Measurements from ENCODE around the gene DPP9. TPM values are rescaled to one million over a fixed set of nuclear protein-coding genes. Genes with fewer than 3 reads are reported as not detected.
"Not testable (repeated sequence)": the region's sequence is repeated elsewhere in the genome, so short reads cannot be mapped to it uniquely, and the experiment has no call there.

DPP9 gene
- total RNA-seq, 3 donors from 2014 or later: 112 to 126 (median 120) TPM

- no peak for ATAC-seq
- H3K4me3 Mint-ChIP-seq: peak overlapping the region; percentile 98
- DNase-seq: no peak
- H3K27me3 Mint-ChIP-seq (ENCODE audit: low read depth): no peaks in the 10 kb centered on the region
- H3K9me3 Mint-ChIP-seq: no peaks in the 10 kb centered on the region
- H3K4me1 Mint-ChIP-seq (ENCODE audit: low read depth): peaks cover 25% of the 10 kb centered on the region
- peaks cover 10% of the 10 kb centered on the region for H3K36me3 Mint-ChIP-seq (ENCODE audit: insufficient read depth)
Measured at GRCh38 chr19:4722671-4723594, 709 bp downstream of the DPP9 start.

DNA sequence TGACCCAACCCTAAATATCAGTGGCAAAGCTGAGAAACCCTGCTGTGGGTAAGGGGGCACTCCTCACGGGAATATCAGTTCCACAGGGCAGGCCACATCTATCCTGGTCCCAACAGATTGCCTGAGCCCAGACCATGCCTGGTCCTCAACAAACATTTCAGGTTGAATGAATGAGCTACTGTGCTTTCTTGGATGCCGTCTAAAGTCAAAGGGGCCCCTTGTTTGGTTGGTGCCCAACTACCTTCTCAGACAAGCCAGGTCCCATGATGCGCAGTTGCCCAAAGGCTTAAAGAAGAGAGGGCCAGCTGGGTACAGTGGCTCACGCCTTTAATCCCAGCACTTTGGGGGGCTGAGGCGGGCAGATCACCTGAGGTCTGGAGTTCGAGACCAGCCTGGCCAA, 2.4 kb downstream of the DPP9 start:
- no peak for DNase-seq

GRCh38 chr19:4720037-4720700, 3.5 kb downstream of the DPP9 start:
- Mint-ChIP-seq H3K36me3 (ENCODE audit: insufficient read depth) (peaks cover 20% of the 10 kb centered on the region), H3K9me3 (no peaks in the 10 kb centered on the region), H3K4me1 (ENCODE audit: low read depth) (peaks cover 25% of the 10 kb centered on the region), H3K27me3 (ENCODE audit: low read depth) (no peaks in the 10 kb centered on the region), H3K4me3 (peak overlapping the region; percentile 11)
- ATAC-seq: no peak
- no peak for DNase-seq

More for the DNA sequence above, 2.4 kb downstream of the DPP9 start:
- Mint-ChIP-seq H3K9me3 (no peaks in the 10 kb centered on the region), H3K4me1 (ENCODE audit: low read depth) (peaks cover 25% of the 10 kb centered on the region), H3K4me3 (peak overlapping the region; percentile 98), H3K27me3 (ENCODE audit: low read depth) (no peaks in the 10 kb centered on the region), H3K36me3 (ENCODE audit: insufficient read depth) (peaks cover 14% of the 10 kb centered on the region)
- no peak for ATAC-seq

DNA sequence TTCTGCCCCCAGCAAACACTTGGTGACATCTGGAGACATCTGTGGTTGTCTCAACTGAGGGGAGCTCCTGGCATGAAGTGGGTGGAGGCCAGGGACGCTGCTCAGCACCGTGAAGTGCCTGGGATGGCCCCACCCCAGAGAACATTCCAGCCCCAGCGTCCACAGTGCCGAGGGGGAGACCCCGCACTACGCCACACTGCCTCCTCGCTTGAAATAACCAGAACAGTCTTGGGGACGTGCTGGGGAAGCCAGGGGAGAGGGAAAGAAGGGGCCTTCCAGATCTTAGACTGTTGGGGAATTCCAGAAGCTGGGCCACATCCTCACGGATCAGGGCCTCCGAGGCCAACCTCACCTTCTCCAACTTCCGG, 4.2 kb downstream of the DPP9 start:
- DNase-seq: no peak
- no peaks in the 10 kb centered on the region for H3K9me3 Mint-ChIP-seq
- peaks cover 20% of the 10 kb centered on the region for H3K4me1 Mint-ChIP-seq (ENCODE audit: low read depth)
- no peak overlapping the region for H3K4me3 Mint-ChIP-seq
- ATAC-seq: no peak
- peaks cover 23% of the 10 kb centered on the region for H3K36me3 Mint-ChIP-seq (ENCODE audit: insufficient read depth)
- no peaks in the 10 kb centered on the region for H3K27me3 Mint-ChIP-seq (ENCODE audit: low read depth)

- Mint-ChIP-seq H3K36me3 (ENCODE audit: insufficient read depth) (peaks cover 26% of the 10 kb centered on the region), H3K27me3 (ENCODE audit: low read depth) (no peaks in the 10 kb centered on the region), H3K9me3 (no peaks in the 10 kb centered on the region), H3K4me1 (ENCODE audit: low read depth) (peaks cover 19% of the 10 kb centered on the region), H3K4me3 (no peak overlapping the region)
- ATAC-seq (no peak), DNase-seq (no peak)
Measured at GRCh38 chr19:4717966-4718701, 5.5 kb downstream of the DPP9 start.

DNA sequence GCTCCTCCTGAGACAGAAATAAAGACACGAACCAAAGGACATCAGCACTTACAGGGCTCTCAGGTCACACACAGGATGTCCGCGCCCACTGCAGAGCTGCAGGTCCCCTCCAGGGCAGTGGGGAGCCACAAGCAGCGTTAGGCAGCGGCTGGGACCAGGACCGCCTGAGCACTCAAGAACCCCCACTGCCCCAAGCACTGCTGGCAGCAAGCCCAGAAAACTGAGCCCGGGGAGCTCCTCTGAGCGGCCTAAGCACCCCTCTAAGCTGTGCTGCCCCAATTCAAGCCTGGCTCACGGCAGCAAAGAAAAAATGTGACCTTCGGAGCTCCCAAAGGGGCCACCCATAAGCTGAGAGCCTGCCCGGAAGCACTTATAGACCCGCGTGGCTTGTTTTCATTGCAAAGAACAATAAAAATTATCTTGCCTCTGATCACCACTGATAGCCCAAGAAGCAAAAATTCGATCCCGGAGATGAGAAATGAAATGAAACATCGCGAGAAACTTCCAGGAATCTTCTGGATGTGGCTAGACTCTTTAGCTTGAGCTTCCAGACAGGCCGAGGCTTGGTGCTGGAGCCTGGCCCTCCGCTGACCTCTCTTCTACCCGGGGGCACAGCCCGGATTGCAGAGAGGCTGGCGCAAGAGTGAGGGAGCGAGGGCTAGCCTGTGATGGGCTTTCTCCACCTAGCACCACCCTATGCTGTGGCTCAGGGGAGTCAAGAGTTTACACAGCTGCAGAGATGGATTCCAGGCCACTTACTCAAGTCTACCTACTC, 6.3 kb downstream of the DPP9 start:
- H3K27me3 Mint-ChIP-seq (ENCODE audit: low read depth): no peaks in the 10 kb centered on the region
- DNase-seq: no peak
- H3K36me3 Mint-ChIP-seq (ENCODE audit: insufficient read depth): peaks cover 26% of the 10 kb centered on the region

DNA sequence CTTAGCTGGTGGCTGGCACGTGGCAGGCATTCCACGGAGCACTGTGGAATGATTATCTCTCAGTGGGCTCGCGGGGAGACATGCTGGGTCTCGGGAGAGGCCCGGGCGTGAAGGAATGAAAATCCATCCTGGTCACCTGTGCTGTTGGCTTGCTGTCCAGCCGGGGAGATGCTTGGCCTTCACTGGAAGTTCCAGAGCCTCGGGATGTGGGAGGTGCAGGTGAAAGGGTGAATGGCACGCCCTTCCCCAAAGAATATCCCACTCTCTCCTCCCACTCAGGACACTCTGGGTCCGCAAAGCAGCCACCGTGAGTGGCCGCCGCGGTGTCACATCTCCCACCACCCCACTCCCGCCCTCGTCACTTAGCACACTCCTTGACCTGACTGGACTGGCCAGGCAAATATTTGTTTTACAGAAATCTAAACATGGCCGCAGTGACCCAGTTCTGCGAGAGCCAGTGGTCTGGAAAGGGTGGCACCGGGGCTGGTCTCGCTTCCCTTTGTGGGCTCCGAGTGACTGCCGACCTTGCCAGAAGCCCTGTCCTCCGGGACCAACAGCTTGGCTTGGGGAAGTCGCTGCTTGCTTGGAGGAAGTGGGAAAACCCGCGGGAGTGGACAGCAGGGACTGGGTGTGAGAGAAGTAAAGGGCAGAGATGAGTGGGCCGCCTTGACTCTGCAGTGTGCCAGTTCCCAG, 8.0 kb downstream of the DPP9 start:
- Mint-ChIP-seq H3K36me3 (ENCODE audit: insufficient read depth) (peaks cover 30% of the 10 kb centered on the region), H3K4me3 (no peak overlapping the region), H3K4me1 (ENCODE audit: low read depth) (peaks cover 4% of the 10 kb centered on the region), H3K9me3 (no peaks in the 10 kb centered on the region), H3K27me3 (ENCODE audit: low read depth) (no peaks in the 10 kb centered on the region)
- DNase-seq: no peak
- no peak for ATAC-seq

More for the DNA sequence above, 6.3 kb downstream of the DPP9 start:
- Mint-ChIP-seq H3K4me3 (no peak overlapping the region), H3K4me1 (ENCODE audit: low read depth) (peaks cover 16% of the 10 kb centered on the region), H3K9me3 (no peaks in the 10 kb centered on the region)
- no peak for ATAC-seq

GRCh38 chr19:4715178-4715528, 8.5 kb downstream of the DPP9 start:
- H3K27me3 Mint-ChIP-seq (ENCODE audit: low read depth); H3K4me1 Mint-ChIP-seq (ENCODE audit: low read depth); DNase-seq; ATAC-seq; H3K4me3 Mint-ChIP-seq; H3K9me3 Mint-ChIP-seq: not testable (repeated sequence)
- peaks cover 25% of the 10 kb centered on the region for H3K36me3 Mint-ChIP-seq (ENCODE audit: insufficient read depth)

DNA sequence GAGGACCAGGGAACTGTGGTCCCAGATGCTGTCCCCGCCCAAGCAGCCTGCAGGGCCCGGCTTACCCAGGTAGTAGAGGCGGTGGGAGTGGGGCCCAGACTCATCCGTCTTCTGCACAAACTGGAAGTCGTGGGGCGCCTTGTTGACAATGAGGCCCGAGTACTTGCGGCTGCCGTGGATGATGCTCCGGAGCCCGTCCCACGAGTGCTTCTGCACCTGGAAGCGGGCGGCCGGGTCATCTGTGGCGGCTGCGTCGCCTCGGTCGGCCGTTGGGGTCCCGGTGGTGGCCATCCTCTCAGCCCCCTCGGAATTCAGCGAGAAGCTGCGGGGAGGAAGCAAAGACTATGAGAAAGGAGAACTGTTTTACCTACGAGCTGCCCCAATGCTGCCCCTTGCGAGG, 9.6 kb downstream of the DPP9 start:
- Mint-ChIP-seq H3K36me3 (ENCODE audit: insufficient read depth) (peaks cover 29% of the 10 kb centered on the region), H3K27me3 (ENCODE audit: low read depth) (no peaks in the 10 kb centered on the region)
- no peak for ATAC-seq

GRCh38 chr19:4713384-4713951, 10.2 kb downstream of the DPP9 start:
- no peak for DNase-seq
- peaks cover 26% of the 10 kb centered on the region for H3K36me3 Mint-ChIP-seq (ENCODE audit: insufficient read depth)
- peaks cover 7% of the 10 kb centered on the region for H3K4me1 Mint-ChIP-seq (ENCODE audit: low read depth)
- ATAC-seq: no peak
- H3K9me3 Mint-ChIP-seq: no peaks in the 10 kb centered on the region
- H3K4me3 Mint-ChIP-seq: no peak overlapping the region
- H3K27me3 Mint-ChIP-seq (ENCODE audit: low read depth): no peaks in the 10 kb centered on the region

More for the DNA sequence above, 9.6 kb downstream of the DPP9 start:
- Mint-ChIP-seq H3K4me1 (ENCODE audit: low read depth) (peaks cover 5% of the 10 kb centered on the region), H3K4me3 (no peak overlapping the region), H3K9me3 (no peaks in the 10 kb centered on the region)
- no peak for DNase-seq

GRCh38 chr19:4712771-4713170, 10.9 kb downstream of the DPP9 start:
- peaks cover 26% of the 10 kb centered on the region for H3K36me3 Mint-ChIP-seq (ENCODE audit: insufficient read depth)
- peaks cover 8% of the 10 kb centered on the region for H3K4me1 Mint-ChIP-seq (ENCODE audit: low read depth)
- ATAC-seq: no peak
- no peak for DNase-seq
- no peak overlapping the region for H3K4me3 Mint-ChIP-seq
- H3K9me3 Mint-ChIP-seq: no peaks in the 10 kb centered on the region
- H3K27me3 Mint-ChIP-seq (ENCODE audit: low read depth): no peaks in the 10 kb centered on the region

DNA sequence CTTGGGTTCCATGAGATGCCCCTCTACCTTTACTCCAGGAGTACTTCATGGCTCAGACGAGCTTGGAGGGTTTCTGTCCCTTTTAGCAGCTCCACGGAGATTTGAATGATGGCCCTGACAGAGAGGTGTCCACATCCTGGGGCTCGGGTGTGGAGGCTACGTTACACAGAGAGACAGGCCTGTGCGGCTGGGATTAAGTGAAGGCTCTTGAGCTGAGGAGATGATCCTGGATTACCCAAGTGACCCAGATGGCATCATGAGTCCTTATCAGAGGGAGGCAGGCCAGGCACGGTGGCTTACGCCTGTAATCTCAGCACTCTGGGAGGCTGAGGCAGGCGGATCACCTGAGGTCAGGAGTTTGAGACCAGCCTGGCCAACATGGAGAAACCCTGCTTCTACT, 12.4 kb downstream of the DPP9 start:
- peaks cover 25% of the 10 kb centered on the region for H3K36me3 Mint-ChIP-seq (ENCODE audit: insufficient read depth)
- peaks cover 8% of the 10 kb centered on the region for H3K4me1 Mint-ChIP-seq (ENCODE audit: low read depth)

DNA sequence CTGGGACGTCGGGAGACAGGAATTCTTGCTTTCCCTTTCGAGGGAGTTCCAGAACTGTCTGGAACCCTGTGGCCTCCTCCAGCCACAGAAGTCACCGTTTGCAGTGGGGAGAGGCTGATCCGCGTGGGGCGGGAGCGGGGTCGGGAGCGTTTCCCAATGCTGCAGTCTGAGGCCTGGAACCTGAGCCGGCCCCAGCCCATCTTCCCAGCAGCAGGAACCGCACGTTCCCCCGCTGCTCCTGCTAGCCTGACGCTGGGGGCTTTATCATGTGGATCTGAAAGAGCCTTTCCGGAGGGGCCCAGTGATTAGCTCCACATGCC, 13.4 kb downstream of the DPP9 start:
- ATAC-seq: no peak
- Mint-ChIP-seq H3K4me3 (no peak overlapping the region), H3K9me3 (no peaks in the 10 kb centered on the region), H3K36me3 (ENCODE audit: insufficient read depth) (peaks cover 20% of the 10 kb centered on the region), H3K27me3 (ENCODE audit: low read depth) (no peaks in the 10 kb centered on the region), H3K4me1 (ENCODE audit: low read depth) (peaks cover 8% of the 10 kb centered on the region)
- DNase-seq: no peak

More for the DNA sequence above, 12.4 kb downstream of the DPP9 start:
- DNase-seq (no peak), ATAC-seq (no peak)
- no peaks in the 10 kb centered on the region for H3K27me3 Mint-ChIP-seq (ENCODE audit: low read depth)
- H3K4me3 Mint-ChIP-seq: no peak overlapping the region
- H3K9me3 Mint-ChIP-seq: no peaks in the 10 kb centered on the region
